Muscle layer of colon (tissue), 2 donors: Measurements from ENCODE around the gene SOX6.
"Not testable (repeated sequence)": the region's sequence is repeated elsewhere in the genome, so short reads cannot be mapped to it uniquely, and the experiment has no call there.

Source experiments
- H3K27ac ChIP-seq: one replicate; pipeline ENCODE4 v1.7.0; 2013; ENCODE audit warnings: low read depth, mild to moderate bottlenecking, low read length, moderate library complexity
- H3K27me3 ChIP-seq, 2 donors: one replicate each; pipeline ENCODE4 v1.7.0; 2013; ENCODE audit warnings: low read length in 2 of 2, mild to moderate bottlenecking in 2 of 2; ENCODE audit not compliant: insufficient read depth in 2 of 2, control insufficient read depth in 1 of 2
- H3K36me3 ChIP-seq: one replicate; pipeline ENCODE4 v1.7.0; 2013; ENCODE audit warnings: mild to moderate bottlenecking, low read length; ENCODE audit not compliant: insufficient read depth
- H3K4me1 ChIP-seq: one replicate; pipeline ENCODE4 v1.7.0; 2013; ENCODE audit warnings: mild to moderate bottlenecking, low read length; ENCODE audit not compliant: insufficient read depth
- H3K4me3 ChIP-seq, 2 donors: one replicate each; pipeline ENCODE4 v1.7.0; 2013; ENCODE audit warnings: low read length in 2 of 2, low read depth in 1 of 2, mild to moderate bottlenecking in 1 of 2, moderate library complexity in 1 of 2
- H3K9ac ChIP-seq: one replicate; pipeline ENCODE4 v1.7.0; 2013; ENCODE audit warnings: low read length
- H3K9me3 ChIP-seq: one replicate; pipeline ENCODE4 v1.7.0; 2013; ENCODE audit warnings: mild to moderate bottlenecking, low read length
- donor health status: abdominal sarcoma.
- donor health status: Adenocarcinoma of cecum.

Gene SOX6

DNA sequence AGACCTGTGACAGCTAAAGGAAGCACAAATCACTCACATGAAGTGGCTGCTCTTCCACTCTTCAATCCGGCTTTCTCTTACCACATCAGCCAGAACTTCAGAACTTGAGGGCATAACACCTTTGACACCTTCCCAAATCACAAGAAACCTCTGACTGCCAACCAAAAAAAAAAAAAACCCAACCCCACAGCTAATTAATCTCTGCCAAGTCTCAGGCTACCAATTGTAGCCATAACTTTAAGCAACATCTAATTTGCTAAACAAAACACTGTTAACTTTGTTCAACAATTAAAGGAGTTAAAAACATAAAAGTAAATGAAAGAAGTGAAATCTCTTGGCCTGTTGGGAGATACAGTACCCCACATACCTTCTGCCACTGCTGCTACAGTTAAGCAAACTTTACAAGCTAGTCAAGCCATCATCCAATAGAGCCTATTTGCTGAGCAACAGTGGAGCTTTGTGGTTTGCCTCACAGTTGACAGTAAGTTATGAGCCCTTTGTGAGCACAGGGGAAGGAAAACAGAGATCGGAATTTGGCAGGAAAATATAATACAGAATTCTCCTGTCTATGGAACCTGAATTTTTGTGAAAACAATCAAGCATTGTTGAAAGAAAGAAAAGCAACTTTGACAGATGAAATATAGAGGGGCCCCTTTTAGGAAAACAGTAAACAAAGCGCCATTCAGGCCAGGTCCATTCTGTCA lies at the start of gene SOX6:
SOX6 (minus strand) TSS at position 490 of the 704 bp plus-strand sequence. CDS start 15,298 bp downstream, outside the sequence.
- Histone ChIP-seq H3K36me3 (no peaks in the 10 kb centered on the region), H3K4me1 (peaks cover 20% of the 10 kb centered on the region), H3K27me3 (no peaks in the 10 kb centered on the region), H3K27ac (no peak within 1 kb of the TSS), H3K9me3 (no peaks in the 10 kb centered on the region), H3K4me3 (no peak within 1 kb of the TSS), H3K9ac (no peak within 1 kb of the TSS)

GRCh38 chr11:16404781-16405285 lies 48.5 kb upstream of the SOX6 start:
- H3K36me3 ChIP-seq = no peaks in the 10 kb centered on the region
- H3K4me1 ChIP-seq = no peaks in the 10 kb centered on the region
- no peak overlapping the region for H3K9ac ChIP-seq
- no peak overlapping the region for H3K4me3 ChIP-seq
- no peak overlapping the region for H3K27ac ChIP-seq
- no peaks in the 10 kb centered on the region for H3K9me3 ChIP-seq
- no peaks in the 10 kb centered on the region for H3K27me3 ChIP-seq

DNA sequence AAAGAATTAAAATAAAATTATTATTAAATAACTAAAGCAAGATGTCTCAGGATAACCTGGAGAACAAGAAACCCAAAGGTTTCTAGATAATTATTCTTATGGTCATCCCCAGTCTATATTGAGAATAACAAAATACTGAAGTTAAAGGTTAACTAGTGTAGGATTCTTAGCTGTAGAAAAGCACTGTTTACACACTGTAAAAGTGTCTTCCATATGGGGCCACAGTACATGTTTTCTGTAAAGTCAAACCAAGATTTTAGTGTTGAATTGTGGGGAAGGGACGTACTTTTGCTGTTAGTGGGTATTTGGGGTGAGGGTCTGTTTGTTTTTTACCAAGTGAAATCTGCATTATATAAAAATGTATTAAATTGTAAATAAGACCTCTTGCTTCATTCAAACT lies 47.5 kb upstream of the SOX6 start:
- no peaks in the 10 kb centered on the region for H3K27me3 ChIP-seq
- H3K4me1 ChIP-seq = no peaks in the 10 kb centered on the region
- H3K9me3 ChIP-seq = no peaks in the 10 kb centered on the region
- H3K36me3 ChIP-seq = no peaks in the 10 kb centered on the region
- no peak overlapping the region for H3K4me3 ChIP-seq
- H3K27ac ChIP-seq = no peak overlapping the region
- no peak overlapping the region for H3K9ac ChIP-seq

DNA sequence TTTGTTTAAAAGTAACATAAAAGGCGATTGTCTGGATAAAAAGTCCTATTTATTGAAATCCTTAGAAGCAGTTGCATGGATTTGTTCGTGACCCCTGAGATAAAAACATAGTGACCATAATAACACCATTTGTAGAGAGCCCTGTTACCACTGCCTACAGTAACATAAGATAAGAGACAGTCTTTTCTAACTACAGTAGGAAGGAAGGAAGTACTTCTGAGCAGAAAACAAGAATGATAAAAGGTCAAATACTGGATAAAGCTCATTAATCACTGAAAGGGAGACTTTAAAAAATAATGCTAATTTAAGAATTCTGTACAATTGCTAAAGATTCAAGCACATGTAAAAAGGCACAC lies 47.1 kb upstream of the SOX6 start:
- Histone ChIP-seq H3K9me3 (no peaks in the 10 kb centered on the region), H3K36me3 (no peaks in the 10 kb centered on the region), H3K4me1 (no peaks in the 10 kb centered on the region), H3K9ac (no peak overlapping the region), H3K4me3 (no peak overlapping the region), H3K27ac (no peak overlapping the region), H3K27me3 (no peaks in the 10 kb centered on the region)

DNA sequence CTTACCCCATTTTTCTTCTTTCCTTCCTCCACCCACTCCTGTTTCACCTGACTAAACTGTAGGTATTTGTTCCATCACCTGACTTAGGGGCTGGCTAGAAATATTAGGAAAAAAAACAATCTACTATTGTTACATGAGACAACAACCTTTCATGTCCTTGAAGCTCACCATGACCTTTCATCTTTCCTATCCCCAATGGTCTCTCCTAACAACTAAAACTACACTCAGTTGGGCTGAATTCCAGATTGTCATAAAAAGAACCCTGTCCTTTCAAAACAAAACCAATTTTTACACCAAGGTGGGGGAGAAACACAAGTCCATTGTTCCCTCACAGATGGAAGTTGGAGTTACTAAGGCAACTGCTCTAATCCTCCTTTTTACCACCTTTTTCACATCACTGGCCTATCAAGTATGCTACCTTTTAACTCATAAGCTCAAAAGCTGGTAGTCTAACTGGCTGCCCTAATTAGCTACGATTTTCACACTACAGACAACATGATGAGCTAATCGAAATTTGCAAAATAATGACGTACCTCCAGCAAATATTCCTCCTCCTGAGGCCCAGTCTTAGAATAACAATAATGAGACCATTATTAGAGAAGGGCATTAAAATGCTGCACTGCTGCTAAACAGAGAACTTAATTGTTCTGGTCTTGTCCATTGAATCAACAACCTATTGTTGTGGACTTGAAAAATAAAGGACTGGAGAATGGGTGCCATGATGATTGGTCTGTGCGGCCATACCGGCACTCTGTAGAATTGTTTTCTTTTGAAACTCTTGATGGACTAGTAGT lies 46.5 kb upstream of the SOX6 start:
- H3K4me3 ChIP-seq = no peak overlapping the region
- H3K4me1 ChIP-seq = no peaks in the 10 kb centered on the region
- no peaks in the 10 kb centered on the region for H3K9me3 ChIP-seq
- H3K9ac ChIP-seq = no peak overlapping the region
- H3K27me3 ChIP-seq = no peaks in the 10 kb centered on the region
- H3K27ac ChIP-seq = no peak overlapping the region
- H3K36me3 ChIP-seq = no peaks in the 10 kb centered on the region

DNA sequence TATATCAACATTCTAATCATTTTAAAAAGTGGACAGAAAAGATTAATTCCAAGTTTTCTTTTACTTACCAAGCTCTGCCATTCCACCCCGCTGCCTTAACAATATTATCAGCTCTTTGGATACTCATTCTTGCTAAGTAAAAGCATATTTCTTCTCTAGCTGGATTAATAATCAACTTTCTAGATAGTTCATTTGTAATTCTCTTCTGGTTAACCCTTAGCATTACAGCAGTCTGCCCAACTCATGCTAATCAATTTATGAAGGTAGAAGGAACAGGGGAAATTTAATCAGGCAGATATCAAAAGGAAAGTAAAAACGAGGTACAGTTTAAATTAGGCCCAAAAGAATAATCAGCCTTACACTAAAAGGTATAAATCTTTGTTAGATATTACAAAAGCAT lies 41.0 kb upstream of the SOX6 start:
- no peak overlapping the region for H3K27ac ChIP-seq
- H3K36me3 ChIP-seq = no peaks in the 10 kb centered on the region
- H3K4me1 ChIP-seq = no peaks in the 10 kb centered on the region
- H3K27me3 ChIP-seq = no peaks in the 10 kb centered on the region
- no peak overlapping the region for H3K4me3 ChIP-seq
- H3K9me3 ChIP-seq = no peaks in the 10 kb centered on the region
- no peak overlapping the region for H3K9ac ChIP-seq

DNA sequence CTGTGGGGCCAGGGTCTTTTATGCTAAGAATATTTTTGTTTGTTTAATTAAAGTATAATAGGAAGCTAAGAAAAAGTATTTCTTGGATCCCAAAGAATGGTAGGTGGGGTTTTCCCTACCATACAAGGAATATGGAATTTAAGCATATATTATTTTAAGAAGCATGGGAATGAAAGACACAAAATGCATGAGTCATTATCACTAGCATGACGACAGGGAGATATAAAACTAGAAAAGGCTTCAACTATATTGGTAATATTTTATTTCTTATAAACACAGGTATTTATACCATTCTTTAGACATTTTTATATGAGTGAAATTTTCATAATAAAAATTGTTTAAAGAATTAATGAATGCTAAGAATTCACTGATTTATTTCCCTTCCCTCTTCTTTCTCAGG lies 39.3 kb upstream of the SOX6 start:
- no peaks in the 10 kb centered on the region for H3K27me3 ChIP-seq
- H3K4me3 ChIP-seq = no peak overlapping the region
- H3K9me3 ChIP-seq = no peaks in the 10 kb centered on the region
- no peaks in the 10 kb centered on the region for H3K36me3 ChIP-seq
- no peaks in the 10 kb centered on the region for H3K4me1 ChIP-seq
- no peak overlapping the region for H3K9ac ChIP-seq
- H3K27ac ChIP-seq = no peak overlapping the region

GRCh38 chr11:16394947-16395346 lies 38.6 kb upstream of the SOX6 start:
- no peak overlapping the region for H3K9ac ChIP-seq

GRCh38 chr11:16393340-16393739 lies 37.0 kb upstream of the SOX6 start:
- no peaks in the 10 kb centered on the region for H3K4me1 ChIP-seq
- no peaks in the 10 kb centered on the region for H3K9me3 ChIP-seq
- H3K27me3 ChIP-seq = no peaks in the 10 kb centered on the region
- no peak overlapping the region for H3K9ac ChIP-seq
- no peaks in the 10 kb centered on the region for H3K36me3 ChIP-seq
- no peak overlapping the region for H3K4me3 ChIP-seq
- no peak overlapping the region for H3K27ac ChIP-seq

More at GRCh38 chr11:16394947-16395346, 38.6 kb upstream of the SOX6 start:
- Histone ChIP-seq H3K27ac (no peak overlapping the region), H3K9me3 (no peaks in the 10 kb centered on the region), H3K4me3 (no peak overlapping the region), H3K4me1 (no peaks in the 10 kb centered on the region), H3K27me3 (no peaks in the 10 kb centered on the region), H3K36me3 (no peaks in the 10 kb centered on the region)

- Histone ChIP-seq H3K4me1 (no peaks in the 10 kb centered on the region), H3K36me3 (no peaks in the 10 kb centered on the region), H3K9ac (no peak overlapping the region), H3K27ac (no peak overlapping the region), H3K4me3 (no peak overlapping the region), H3K9me3 (no peaks in the 10 kb centered on the region), H3K27me3 (no peaks in the 10 kb centered on the region)
Measured at GRCh38 chr11:16392616-16393015, 36.3 kb upstream of the SOX6 start.

- H3K4me1 ChIP-seq, H3K4me3 ChIP-seq, H3K9ac ChIP-seq, H3K9me3 ChIP-seq, H3K36me3 ChIP-seq, H3K27ac ChIP-seq, H3K27me3 ChIP-seq: not testable (repeated sequence)
Measured at GRCh38 chr11:16390826-16391225, 34.5 kb upstream of the SOX6 start.
